Parathyroid adenoma (tissue), 2 donors: ENCODE measurements around the gene CNNM2.

Experiments used
- H2AFZ ChIP-seq: fragments of 300-600 bp; sonication (generic); one replicate; pipeline ENCODE4 v1.7.0; 2017; ENCODE audit warnings: antibody characterized with exemption, mild to moderate bottlenecking
- H3K27ac ChIP-seq: fragments of 300-600 bp; sonication (generic); one replicate; pipeline ENCODE4 v1.7.0; 2017
- H3K27me3 ChIP-seq: fragments of 300-600 bp; sonication (generic); one replicate; pipeline ENCODE4 v1.7.0; 2017; ENCODE audit warnings: low read length; ENCODE audit not compliant: control insufficient read depth, insufficient read depth
- H3K36me3 ChIP-seq: fragments of 300-600 bp; sonication (generic); one replicate; pipeline ENCODE4 v1.7.0; 2017; ENCODE audit warnings: low read length; ENCODE audit not compliant: control insufficient read depth, insufficient read depth
- H3K4me1 ChIP-seq: fragments of 300-600 bp; sonication (generic); one replicate; pipeline ENCODE4 v1.7.0; 2017; ENCODE audit warnings: control low read depth
- H3K4me2 ChIP-seq: fragments of 300-600 bp; sonication (generic); one replicate; pipeline ENCODE4 v1.7.0; 2017; ENCODE audit warnings: low read length
- H3K4me3 ChIP-seq: fragments of 300-600 bp; sonication (generic); one replicate; pipeline ENCODE4 v1.7.0; 2017; ENCODE audit warnings: low read depth, low read length
- H3K79me2 ChIP-seq: fragments of 300-600 bp; sonication (generic); one replicate; pipeline ENCODE4 v1.7.0; 2017; ENCODE audit warnings: control low read depth
- H3K9ac ChIP-seq: fragments of 300-600 bp; sonication (generic); one replicate; pipeline ENCODE4 v1.7.0; 2017; ENCODE audit warnings: mild to moderate bottlenecking
- H3K9me3 ChIP-seq: fragments of 300-600 bp; sonication (generic); one replicate; pipeline ENCODE4 v1.7.0; 2017; ENCODE audit warnings: low read length; ENCODE audit not compliant: control insufficient read depth
- TF ChIP-seq, protein P1 (sequence below): fragments of 300-600 bp; sonication (generic); IDR thresholded peaks from one replicate; pipeline ENCODE4 v1.7.0; 2017; ENCODE audit warnings: antibody characterized with exemption, mild to moderate bottlenecking
- donor health status: primary hyperparathyroidism.

CNNM2 gene

DNA sequence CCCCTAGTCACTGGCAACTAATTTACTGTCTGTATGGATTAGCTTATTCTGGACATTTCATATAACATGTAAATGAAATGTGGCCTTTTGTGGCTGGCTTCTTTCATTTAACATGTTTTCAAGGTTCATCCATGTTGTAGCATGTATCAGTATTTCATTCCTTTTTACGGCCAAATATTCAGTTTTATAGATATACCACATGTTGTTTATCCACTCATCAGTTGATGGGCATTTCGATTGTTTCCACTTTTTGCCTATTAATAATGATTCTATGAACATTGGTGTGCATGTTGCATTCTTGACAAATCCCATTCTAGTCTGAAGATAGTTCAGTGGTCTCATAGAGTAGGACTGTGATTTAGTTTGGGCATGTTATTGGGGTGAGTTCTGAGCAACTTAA, 12.6 kb downstream of the CNNM2 start:
- H3K4me3 ChIP-seq, result no peak overlapping the region
- no peak overlapping the region for H3K27ac ChIP-seq
- peaks cover 11% of the 10 kb centered on the region for H3K79me2 ChIP-seq
- H3K27me3 ChIP-seq, result no peaks in the 10 kb centered on the region
- no peak overlapping the region for H2AFZ ChIP-seq
- H3K9ac ChIP-seq, result no peak overlapping the region
- no peak overlapping the region for H3K4me2 ChIP-seq
- TF ChIP-seq, protein P1, sequence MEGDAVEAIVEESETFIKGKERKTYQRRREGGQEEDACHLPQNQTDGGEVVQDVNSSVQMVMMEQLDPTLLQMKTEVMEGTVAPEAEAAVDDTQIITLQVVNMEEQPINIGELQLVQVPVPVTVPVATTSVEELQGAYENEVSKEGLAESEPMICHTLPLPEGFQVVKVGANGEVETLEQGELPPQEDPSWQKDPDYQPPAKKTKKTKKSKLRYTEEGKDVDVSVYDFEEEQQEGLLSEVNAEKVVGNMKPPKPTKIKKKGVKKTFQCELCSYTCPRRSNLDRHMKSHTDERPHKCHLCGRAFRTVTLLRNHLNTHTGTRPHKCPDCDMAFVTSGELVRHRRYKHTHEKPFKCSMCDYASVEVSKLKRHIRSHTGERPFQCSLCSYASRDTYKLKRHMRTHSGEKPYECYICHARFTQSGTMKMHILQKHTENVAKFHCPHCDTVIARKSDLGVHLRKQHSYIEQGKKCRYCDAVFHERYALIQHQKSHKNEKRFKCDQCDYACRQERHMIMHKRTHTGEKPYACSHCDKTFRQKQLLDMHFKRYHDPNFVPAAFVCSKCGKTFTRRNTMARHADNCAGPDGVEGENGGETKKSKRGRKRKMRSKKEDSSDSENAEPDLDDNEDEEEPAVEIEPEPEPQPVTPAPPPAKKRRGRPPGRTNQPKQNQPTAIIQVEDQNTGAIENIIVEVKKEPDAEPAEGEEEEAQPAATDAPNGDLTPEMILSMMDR, result no peak
- H3K9me3 ChIP-seq, result no peaks in the 10 kb centered on the region
- no peaks in the 10 kb centered on the region for H3K36me3 ChIP-seq
- no peaks in the 10 kb centered on the region for H3K4me1 ChIP-seq

DNA sequence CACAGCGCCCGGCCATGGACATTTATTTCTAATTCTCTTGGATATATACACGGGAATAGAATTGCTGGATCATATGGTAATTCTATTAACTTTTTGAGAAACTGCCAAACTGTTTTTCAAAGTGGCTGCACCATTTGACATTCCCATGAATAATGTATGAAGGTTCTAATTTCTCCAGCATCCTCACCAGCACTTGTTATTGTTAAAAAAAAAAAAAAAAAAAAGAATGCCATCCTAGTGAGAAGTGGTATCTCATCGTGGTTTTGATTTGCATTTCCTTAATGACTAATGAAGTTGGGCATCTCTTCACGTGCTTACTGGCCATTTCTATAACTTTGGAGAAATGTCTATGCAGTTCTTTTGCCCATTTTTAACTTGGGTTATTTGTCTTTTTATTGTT, 13.5 kb downstream of the CNNM2 start:
- Histone ChIP-seq H3K4me2 (no peak overlapping the region), H3K27ac (no peak overlapping the region), H2AFZ (no peak overlapping the region), H3K36me3 (no peaks in the 10 kb centered on the region), H3K4me3 (no peak overlapping the region), H3K9ac (no peak overlapping the region), H3K79me2 (peaks cover 11% of the 10 kb centered on the region), H3K27me3 (no peaks in the 10 kb centered on the region), H3K4me1 (peaks cover 4% of the 10 kb centered on the region), H3K9me3 (no peaks in the 10 kb centered on the region)
- TF ChIP-seq, protein P1, result no peak

DNA sequence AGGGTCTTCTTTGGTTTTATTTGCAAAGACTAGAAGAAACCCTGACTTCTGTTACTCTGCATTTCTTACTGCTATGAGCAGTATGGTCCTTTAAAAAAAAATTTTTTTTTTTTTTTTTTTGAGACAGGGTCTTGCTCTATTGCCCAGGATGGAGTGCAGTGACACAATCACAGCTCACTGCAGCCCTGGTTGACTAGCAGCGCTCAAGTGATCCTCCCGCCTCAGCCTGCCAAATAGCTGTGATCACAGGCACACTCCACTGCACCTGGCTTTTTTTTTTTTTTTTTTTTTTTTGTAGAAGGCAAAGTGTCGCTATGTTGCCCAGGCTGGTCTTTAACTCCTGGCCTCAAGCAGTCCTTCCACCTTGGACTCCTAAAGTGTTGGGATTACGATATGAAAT, 17.4 kb downstream of the CNNM2 start:
- H3K9me3 ChIP-seq, result no peaks in the 10 kb centered on the region
- peak overlapping the region; percentile 33 for H3K4me3 ChIP-seq
- no peaks in the 10 kb centered on the region for H3K27me3 ChIP-seq
- H3K4me1 ChIP-seq, result peaks cover 7% of the 10 kb centered on the region
- H3K79me2 ChIP-seq, result peaks cover 9% of the 10 kb centered on the region
- no peaks in the 10 kb centered on the region for H3K36me3 ChIP-seq
- H3K9ac ChIP-seq, result no peak overlapping the region
- TF ChIP-seq, protein P1, result no peak
- H3K4me2 ChIP-seq, result peak overlapping the region; percentile 40
- H3K27ac ChIP-seq, result peak overlapping the region; percentile 13
- H2AFZ ChIP-seq, result no peak overlapping the region

DNA sequence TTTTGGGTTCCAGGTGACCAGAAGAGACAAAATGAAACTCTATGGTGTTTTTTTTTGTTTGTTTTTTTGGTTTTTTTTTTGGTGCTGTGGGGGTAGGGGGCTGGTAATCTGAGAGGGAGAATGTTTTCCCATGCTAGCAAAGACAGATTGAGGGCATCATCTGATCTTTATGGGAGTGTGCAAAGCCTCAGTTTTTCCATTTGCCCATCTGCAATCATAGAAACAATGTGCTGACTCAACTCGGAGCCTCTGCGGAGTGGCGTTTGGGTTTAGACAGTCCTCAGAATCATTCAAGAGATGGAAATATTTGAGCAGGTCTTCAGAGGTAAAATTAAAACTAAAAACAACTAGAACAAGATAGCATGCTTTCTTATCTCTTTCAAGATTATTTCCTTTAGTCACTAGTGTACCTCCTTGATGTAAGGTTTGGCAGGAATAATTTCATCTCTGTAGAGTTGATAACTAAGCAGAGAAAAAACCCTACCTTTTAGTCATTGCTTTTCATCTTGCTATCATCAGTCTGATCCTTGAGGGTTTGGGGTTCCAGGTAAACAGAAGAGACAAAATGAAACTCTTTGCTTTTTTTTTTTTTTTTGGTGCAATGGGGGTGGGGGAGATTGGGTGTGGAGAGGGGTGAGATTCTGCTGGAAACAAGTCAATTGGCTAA, 18.0 kb downstream of the CNNM2 start:
- Histone ChIP-seq H3K36me3 (no peaks in the 10 kb centered on the region), H3K9me3 (no peaks in the 10 kb centered on the region), H3K27me3 (no peaks in the 10 kb centered on the region), H3K4me2 (peak overlapping the region; percentile 40), H2AFZ (no peak overlapping the region), H3K79me2 (peaks cover 9% of the 10 kb centered on the region), H3K4me3 (peak overlapping the region; percentile 33), H3K9ac (no peak overlapping the region), H3K4me1 (peaks cover 7% of the 10 kb centered on the region), H3K27ac (peak overlapping the region; percentile 13)
- TF ChIP-seq, protein P1, result no peak

DNA sequence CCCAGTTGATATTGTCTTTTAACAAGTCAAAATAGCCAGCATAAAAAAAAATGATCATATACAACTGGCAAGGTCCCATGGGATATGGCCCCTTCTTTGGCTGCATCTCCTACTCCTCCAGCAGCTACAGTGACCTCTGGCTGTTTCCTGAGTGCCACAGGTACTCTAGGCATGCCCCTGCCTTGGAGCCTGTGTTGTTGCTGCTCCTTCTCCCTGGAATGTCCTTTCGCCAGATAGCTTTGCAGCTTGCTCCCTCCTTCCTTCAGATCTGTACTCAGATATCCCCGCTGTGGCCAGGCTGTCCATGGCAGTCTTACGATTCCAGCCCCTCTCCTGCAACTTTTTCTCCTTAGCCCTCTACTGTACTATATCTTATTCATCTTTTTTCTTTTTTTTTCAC, 23.3 kb downstream of the CNNM2 start:
- TF ChIP-seq, protein P1, result no peak
- H3K27me3 ChIP-seq, result no peaks in the 10 kb centered on the region
- no peak overlapping the region for H2AFZ ChIP-seq

More for the DNA sequence above, 23.3 kb downstream of the CNNM2 start:
- H3K9ac ChIP-seq, result no peak overlapping the region
- no peaks in the 10 kb centered on the region for H3K36me3 ChIP-seq
- H3K27ac ChIP-seq, result no peak overlapping the region
- peaks cover 22% of the 10 kb centered on the region for H3K4me1 ChIP-seq
- H3K4me2 ChIP-seq, result peak overlapping the region; percentile 27
- no peaks in the 10 kb centered on the region for H3K9me3 ChIP-seq
- H3K4me3 ChIP-seq, result peak overlapping the region; percentile 24
- peaks cover 14% of the 10 kb centered on the region for H3K79me2 ChIP-seq
